Measurements from ENCODE around the gene C4B. TPM values are rescaled to one million over a fixed set of nuclear protein-coding genes. Genes with fewer than 3 reads are reported as not detected.
"Not testable (repeated sequence)": the region's sequence is repeated elsewhere in the genome, so short reads cannot be mapped to it uniquely, and the experiment has no call there.

Gene C4B
- total RNA-seq, 1 experiment from 2014 or later = 3.7 TPM

GRCh38 chr6:32067521-32067920 lies 52.9 kb downstream of the C4B start:
- CTCF ChIA-PET; H3K4me3 Mint-ChIP-seq; H3K4me1 Mint-ChIP-seq; H3K36me3 Mint-ChIP-seq; ATAC-seq; H3K27me3 Mint-ChIP-seq (ENCODE audit: low read depth); POLR2A ChIA-PET; DNase-seq (ENCODE audit: low spot score); H3K9me3 Mint-ChIP-seq; H3K27ac Mint-ChIP-seq: not testable (repeated sequence)

- POLR2A ChIA-PET; H3K4me3 Mint-ChIP-seq; DNase-seq (ENCODE audit: low spot score); ATAC-seq; H3K27me3 Mint-ChIP-seq (ENCODE audit: low read depth); H3K27ac Mint-ChIP-seq; H3K36me3 Mint-ChIP-seq; H3K9me3 Mint-ChIP-seq: not testable (repeated sequence)
- peaks cover 13% of the 10 kb centered on the region for H3K4me1 Mint-ChIP-seq
- CTCF ChIA-PET = interaction anchor here (0.6 kb wide), 1 partner anchor 145 kb away, joined by 3 read pairs; no protein-coding TSS in a partner anchor
Observed at GRCh38 chr6:32068315-32068714, 53.7 kb downstream of the C4B start.

- DNase-seq (ENCODE audit: low spot score) (no peak), ATAC-seq (no peak)
- no peaks in the 10 kb centered on the region for H3K27me3 Mint-ChIP-seq (ENCODE audit: low read depth)
- H3K4me3 Mint-ChIP-seq = no peak overlapping the region
- ChIA-PET CTCF (no interaction called here), POLR2A (no interaction called here)
- peak overlapping the region; percentile 31; the same call in 1 of the 2 replicates for H3K27ac Mint-ChIP-seq
- no peaks in the 10 kb centered on the region for H3K36me3 Mint-ChIP-seq
- no peaks in the 10 kb centered on the region for H3K9me3 Mint-ChIP-seq
- peaks cover 13% of the 10 kb centered on the region for H3K4me1 Mint-ChIP-seq
- TF ChIP-seq JAZF1 (CRISPR knock-in tag; IDR thresholded peaks at IDR 0.05) (no peak), MXD4 (CRISPR knock-in tag; IDR thresholded peaks at IDR 0.05; ENCODE audit: borderline replicate concordance) (no peak), NR2C2 (CRISPR knock-in tag; IDR thresholded peaks at IDR 0.05) (no peak), EMX1 (CRISPR knock-in tag; IDR thresholded peaks at IDR 0.05) (no peak), MLX (CRISPR knock-in tag; IDR thresholded peaks at IDR 0.05) (no peak), GTF2I (CRISPR knock-in tag; conservative IDR thresholded peaks at IDR 0.05) (no peak)
Observed at GRCh38 chr6:32068867-32069266, 54.3 kb downstream of the C4B start.

GRCh38 chr6:32069460-32069859 lies 54.9 kb downstream of the C4B start:
- CTCF ChIA-PET = interaction anchor here (0.6 to 3.1 kb wide), 2 partner anchors 21 to 24 kb away, joined by 3 to 14 read pairs; no protein-coding TSS in a partner anchor

More at GRCh38 chr6:32069460-32069859, 54.9 kb downstream of the C4B start:
- Mint-ChIP-seq H3K4me1 (peaks cover 13% of the 10 kb centered on the region), H3K27me3 (ENCODE audit: low read depth) (no peaks in the 10 kb centered on the region), H3K9me3 (no peaks in the 10 kb centered on the region), H3K36me3 (no peaks in the 10 kb centered on the region), H3K4me3 (no peak overlapping the region), H3K27ac (peak overlapping the region; percentile 31; the same call in 1 of the 2 replicates)
- no peak for ATAC-seq
- TF ChIP-seq ZNF138 (CRISPR knock-in tag; conservative IDR thresholded peaks at IDR 0.05) (no peak), GRHL2 (CRISPR knock-in tag; IDR thresholded peaks at IDR 0.05; ENCODE audit: insufficient replicate concordance, severe bottlenecking) (no peak), HMGA2 (CRISPR knock-in tag; IDR thresholded peaks at IDR 0.05) (no peak), JUN (CRISPR knock-in tag; IDR thresholded peaks at IDR 0.05) (no peak), ATF3 (CRISPR knock-in tag; conservative IDR thresholded peaks at IDR 0.05) (no peak), E2F5 (CRISPR knock-in tag; IDR thresholded peaks at IDR 0.05) (no peak), SP1 (CRISPR knock-in tag; conservative IDR thresholded peaks at IDR 0.05) (no peak), NFE2L1 (CRISPR knock-in tag; IDR thresholded peaks at IDR 0.05) (no peak), TEAD4 (CRISPR knock-in tag; IDR thresholded peaks at IDR 0.05) (no peak), ETV6 (CRISPR knock-in tag; IDR thresholded peaks at IDR 0.05) (no peak), GTF2I (CRISPR knock-in tag; conservative IDR thresholded peaks at IDR 0.05) (no peak), ZNF396 (CRISPR knock-in tag; IDR thresholded peaks at IDR 0.05; ENCODE audit: borderline replicate concordance) (no peak), HMGXB4 (CRISPR knock-in tag; IDR thresholded peaks at IDR 0.05) (no peak), MLX (CRISPR knock-in tag; IDR thresholded peaks at IDR 0.05) (no peak), NFYB (CRISPR knock-in tag; conservative IDR thresholded peaks at IDR 0.05; ENCODE audit: low read depth) (no peak), NFATC4 (CRISPR knock-in tag; IDR thresholded peaks at IDR 0.05) (no peak), PRRX2 (CRISPR knock-in tag; IDR thresholded peaks at IDR 0.05) (no peak), MYBL2 (CRISPR knock-in tag; IDR thresholded peaks at IDR 0.05) (no peak), ATF2 (CRISPR knock-in tag; IDR thresholded peaks at IDR 0.05; ENCODE audit: borderline replicate concordance, low read depth) (no peak)
- DNase-seq (ENCODE audit: low spot score) = no peak
- POLR2A ChIA-PET = no interaction called here

All from WTC11 (cell line).